Activated T-helper 9 cell treated with anti-CD3 and anti-CD28 coated beads, Interleukin-2, amount 50 U/mL, for 16 hours (primary cell): Measurements from ENCODE around the gene GZMM.

Experiments
- DNase-seq: peaks from one replicate; pipeline ENCODE4 v3.0.0-alpha.2; 2020; ENCODE audit warnings: low read depth

Gene GZMM

DNA sequence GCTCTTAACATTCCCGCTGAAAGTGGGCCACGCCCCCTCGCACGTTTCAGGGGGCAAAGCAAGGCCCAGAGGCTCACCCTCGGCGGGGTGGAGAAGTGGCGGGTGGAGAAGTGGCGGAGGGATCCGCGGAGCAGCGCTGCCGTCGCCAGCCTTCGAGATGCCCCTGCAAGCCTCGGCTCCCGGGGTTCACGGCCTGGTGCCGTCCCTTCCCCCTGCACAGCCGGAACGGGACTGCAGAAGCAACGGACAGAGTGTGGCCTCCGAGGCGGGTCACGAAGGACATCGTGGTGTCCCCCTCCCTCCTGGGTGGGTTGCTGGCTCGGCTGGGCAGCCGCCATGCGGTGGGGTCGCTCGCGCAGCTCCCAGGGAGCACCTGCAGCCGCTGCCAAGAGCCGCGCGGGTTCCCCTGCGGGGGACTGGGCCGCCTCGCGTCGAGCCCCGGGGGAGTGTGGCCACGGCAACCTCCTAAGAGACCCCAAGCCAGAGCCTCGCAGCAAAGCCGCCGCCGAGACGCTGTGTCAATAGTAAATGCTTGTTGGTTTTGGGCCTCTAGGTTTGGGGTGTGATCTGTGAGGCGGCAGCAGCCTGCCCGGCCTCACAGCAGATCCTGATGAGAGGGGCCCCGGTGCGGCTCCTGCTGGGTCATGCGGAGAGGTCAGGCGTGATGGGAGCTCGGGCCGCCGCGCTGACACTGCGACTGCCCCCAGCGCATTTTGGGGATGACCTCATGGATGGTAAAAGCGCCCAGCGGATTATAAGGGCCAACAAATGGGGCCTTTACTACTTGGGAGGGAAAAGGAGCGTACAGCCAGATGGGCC is 31.1 kb upstream of the GZMM start:
- no peak for DNase-seq

DNA sequence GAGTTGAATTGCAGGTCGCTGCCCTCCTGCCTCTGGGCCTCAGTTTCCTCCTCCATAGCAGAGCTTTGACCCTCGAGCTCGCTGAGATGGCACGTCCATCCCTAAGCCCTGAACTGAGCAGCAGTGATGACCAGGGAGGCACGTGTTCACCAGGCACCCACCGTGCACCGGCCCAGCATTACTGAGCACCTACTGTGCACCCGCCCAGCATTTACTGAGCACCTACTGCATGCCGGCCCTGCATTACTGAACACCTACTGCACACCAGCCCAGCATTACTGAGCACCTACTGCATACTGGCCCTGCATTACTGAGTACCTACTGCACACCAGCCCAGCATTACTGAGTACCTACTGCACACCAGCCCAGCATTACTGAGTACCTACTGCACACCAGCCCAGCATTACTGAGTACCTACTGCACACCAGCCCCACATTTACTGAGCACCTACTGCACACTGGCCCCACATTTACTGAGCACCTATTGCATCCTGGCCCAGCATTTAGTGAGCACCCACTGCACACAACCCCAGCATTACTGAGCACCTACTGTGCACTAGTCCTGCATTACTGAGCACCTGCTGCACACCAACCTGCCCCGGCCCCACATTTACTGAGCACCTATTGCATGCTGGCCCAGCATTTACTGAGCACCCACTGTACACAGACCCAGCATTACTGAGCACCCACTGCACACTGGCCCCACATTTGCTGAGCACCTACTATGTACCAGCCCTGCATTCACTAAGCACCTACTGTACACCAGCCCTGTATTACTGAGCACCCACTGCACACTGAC is 30.3 kb upstream of the GZMM start:
- no peak for DNase-seq

- DNase-seq = no peak
Measured at GRCh38 chr19:514166-514663, 29.6 kb upstream of the GZMM start.

DNA sequence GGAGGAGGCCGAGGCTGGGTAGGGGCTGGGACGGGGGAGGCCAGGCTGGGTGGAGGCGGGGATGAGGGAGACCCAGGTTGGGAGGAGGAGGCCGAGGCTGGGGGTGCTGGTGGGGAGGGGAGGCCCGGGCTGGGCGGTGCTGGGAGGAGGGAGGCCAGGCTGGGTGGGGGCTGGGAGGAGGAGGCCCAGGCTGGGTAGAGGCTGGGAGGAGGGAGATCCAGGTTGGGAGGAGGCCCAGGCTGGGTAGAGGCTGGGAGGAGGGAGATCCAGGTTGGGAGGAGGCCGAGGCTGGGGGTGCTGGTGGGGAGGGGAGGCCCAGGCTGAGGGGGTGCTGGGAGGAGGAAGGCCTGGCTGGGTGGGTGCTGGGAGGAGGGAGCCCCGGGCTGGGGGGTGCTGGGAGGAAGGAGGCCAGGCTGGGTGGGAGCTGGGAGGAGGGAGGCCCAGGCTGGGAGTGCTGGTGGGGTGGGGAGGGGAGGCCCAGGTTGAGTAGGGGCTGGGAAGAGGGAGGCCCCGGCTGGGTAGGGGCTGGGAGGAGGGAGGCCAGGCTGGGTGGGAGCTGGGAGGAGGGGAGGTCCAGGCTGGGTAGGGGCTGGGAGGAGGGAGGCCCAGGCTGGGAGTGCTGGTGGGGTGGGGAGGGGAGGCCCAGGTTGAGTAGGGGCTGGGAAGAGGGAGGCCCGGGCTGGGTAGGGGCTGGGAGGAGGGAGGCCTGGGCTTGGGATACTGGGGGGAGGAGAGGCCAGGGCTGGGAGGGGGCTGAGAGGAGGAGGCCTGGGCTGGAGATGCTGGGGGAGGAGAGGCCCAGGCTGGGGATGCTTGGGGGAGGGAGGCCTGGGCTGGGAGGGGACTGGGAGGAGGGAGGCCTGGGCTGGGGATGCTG is 25.9 kb upstream of the GZMM start:
- DNase-seq = no peak

DNA sequence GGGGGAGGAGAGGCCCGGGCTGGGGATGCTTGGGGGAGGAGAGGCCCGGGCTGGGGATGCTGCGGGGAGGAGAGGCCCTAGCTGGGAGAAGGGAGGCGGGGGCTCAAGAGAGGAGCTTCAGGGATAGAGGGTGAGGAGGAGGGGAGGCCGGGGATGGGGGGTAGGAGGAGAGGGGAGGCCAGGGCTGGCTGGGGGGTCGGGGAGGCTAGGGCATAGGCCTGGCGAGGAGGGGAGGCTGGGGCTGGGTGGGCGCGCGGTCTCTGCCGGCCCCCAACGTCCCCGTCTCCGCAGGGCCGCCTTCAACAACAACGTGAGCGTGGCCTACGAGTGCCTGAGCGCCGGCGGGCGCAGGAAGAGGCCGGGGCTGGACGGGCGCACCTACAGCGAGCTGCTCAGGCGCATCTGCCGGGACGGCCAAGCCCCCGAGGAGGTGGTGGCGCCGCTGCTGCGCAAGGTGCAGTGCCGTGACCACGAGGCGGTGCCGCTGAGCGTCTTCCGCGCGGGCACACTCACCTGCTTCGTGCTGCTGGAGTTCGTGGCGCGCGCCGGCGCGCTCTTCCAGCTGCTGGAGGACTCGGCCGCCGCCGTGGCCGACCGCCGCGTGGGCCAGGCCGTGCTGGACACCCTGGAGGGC is 25.1 kb upstream of the GZMM start:
- DNase-seq = peak; percentile 51

DNA sequence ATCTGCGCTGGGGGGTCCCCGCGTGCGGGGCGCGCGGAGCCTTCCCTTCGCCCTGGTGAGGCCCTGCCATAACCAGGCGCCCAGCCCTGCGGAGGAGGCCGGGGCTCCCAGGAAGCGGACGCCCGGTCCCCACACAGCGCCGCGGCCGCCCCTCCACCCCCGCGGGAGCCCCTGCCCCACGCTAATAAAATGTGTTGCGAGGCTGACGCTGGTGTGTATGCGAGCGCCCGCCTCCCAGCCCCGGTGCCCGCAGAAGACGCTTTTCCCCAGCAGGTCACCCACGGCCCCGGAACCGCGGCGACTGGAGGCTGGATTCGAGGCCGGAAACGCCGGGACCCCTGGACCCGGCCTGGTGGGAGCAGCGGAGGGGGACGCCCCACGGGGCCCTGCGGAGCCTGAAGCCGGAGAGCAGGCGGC is 24.4 kb upstream of the GZMM start:
- DNase-seq = no peak

GRCh38 chr19:522726-523125 is 21.1 kb upstream of the GZMM start:
- DNase-seq = no peak

GRCh38 chr19:524062-524674 is 19.7 kb upstream of the GZMM start:
- no peak for DNase-seq

- no peak for DNase-seq
Measured at GRCh38 chr19:525029-525428, 18.8 kb upstream of the GZMM start.

- DNase-seq = no peak
Measured at GRCh38 chr19:525857-526419, 17.9 kb upstream of the GZMM start.

GRCh38 chr19:530134-531008 is 13.5 kb upstream of the GZMM start:
- no peak for DNase-seq

DNA sequence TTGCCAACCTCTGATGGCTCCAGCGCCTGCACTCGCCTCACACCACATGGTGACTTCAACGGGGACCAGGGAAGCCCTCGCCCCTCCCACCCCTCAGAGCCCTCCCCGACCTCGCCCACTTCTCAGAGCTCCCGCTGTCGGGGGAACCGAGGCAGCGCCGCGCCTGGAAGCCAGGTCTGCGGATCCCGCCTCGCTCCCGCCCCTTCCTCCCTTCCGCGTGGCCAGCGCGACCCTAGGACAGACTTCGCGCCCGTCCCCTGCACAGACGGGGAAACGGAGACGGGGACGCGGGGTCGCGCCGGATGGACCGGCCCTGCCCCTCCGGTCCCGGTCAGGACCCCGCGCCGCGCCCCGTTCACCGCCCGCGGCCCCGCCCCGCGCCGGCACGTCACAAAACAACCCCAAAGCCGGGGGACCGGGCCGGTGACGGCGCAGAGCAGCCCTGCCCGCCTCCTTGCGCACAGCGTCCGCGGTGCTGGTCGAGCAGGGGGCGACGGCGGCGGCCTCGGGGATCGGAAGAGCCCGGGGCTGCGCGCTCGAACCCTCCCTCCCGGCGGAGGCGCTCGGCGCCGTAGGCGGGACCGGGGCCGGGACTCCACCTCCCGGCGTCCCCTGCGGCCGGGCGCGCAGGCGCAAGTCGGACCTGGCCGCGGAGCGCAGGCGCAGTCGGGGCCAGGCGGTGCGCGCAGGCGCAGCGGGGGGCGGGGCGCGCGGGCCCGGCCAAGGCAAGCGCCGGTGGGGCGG is 12.7 kb upstream of the GZMM start:
- peak; percentile 76 for DNase-seq

GRCh38 chr19:531753-532560 is 11.9 kb upstream of the GZMM start, which contains the start of gene CDC34:
Gene CDC34 (plus strand): TSS chr19:531760. CDS start chr19:531932, 172 bp downstream.
- no peak for DNase-seq

DNA sequence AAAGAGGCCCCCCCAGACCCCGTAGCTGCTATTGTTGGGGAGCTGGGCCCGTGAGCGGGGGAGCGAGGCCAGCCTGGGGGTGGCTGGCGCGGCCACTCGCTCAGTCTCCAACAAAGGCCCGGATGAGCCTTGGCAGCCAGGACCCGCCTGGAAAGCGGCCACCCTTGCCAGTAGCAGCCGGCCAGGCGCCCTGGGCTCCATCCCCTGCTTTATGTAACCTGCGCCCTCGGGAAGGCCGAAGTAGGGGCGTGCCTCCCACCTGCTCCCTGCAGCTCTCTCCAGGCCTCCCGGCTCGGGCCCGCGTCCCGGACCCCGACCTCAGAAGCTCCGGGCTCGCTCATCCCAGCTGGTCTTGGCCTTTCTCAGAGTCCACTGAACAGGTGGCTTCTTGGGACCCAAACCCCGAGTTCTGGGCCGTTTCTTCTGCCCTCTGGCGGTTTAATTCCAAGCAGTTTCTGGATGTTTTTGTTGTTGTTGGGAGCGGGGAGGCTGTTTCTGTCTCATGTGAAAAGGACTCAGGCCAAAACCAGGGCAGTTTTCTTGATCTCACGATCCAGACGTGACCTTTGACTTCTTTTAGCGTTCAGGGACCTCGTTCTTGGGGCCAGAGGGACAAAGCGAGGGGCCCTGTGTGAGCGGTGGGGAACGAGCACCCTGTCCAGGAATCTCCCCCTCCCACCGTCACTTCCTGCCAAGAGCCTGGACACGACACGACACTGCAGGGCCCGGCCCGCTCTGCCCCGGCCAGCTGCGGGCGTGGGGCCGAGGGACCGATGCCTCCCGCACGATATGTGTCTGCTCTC is 11.1 kb upstream of the GZMM start:
- no peak for DNase-seq

- DNase-seq = no peak
Measured at GRCh38 chr19:533364-534058, 10.3 kb upstream of the GZMM start.

- no peak for DNase-seq
Measured at GRCh38 chr19:534088-534487, 9.8 kb upstream of the GZMM start.
